ENCODE results near the gene CPPED1.

CPPED1 gene

GRCh38 chr16:12764813-12765488, 38.7 kb downstream of the CPPED1 start:
- no peak for DNase-seq

GRCh38 chr16:12763517-12763916, 40.2 kb downstream of the CPPED1 start:
- no peak for DNase-seq

DNA sequence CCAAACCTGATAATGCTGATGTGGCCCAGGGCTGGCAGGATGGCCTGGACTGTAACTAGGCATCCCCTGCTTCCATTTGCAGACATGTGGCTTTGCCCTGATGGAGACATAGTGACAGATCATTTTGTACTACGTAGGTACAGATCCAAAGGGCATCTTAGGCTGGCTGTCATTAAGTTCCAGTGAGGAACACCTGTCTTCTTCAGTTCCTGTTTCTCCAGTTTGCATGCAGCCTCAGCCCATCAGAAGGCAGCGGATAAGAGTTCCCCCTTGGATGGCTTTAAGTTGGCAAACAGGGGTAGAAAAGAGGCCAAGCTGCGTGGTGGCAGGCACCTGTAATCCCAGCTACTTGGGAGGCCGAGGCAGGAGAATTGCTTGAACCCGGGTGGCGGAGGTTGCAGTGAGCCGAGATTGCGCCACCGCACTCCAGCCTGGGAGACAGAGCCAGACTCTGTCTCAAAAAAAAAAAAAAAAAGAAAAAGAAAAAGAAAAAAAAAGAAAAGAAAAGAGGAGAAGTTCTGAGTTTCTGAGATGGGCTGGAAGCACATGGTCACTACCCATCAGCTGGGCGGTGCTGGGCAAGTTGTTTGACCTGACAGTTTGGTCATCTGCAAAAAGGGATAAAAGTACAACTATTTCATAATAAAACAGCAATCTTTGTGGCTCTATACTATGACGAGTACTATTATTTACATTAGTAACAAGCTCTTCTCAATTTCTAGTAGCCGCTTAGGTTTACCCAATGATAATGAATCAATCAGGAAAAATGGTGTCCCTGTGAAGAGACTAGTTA, 42.7 kb downstream of the CPPED1 start:
- DNase-seq, result no peak

GRCh38 chr16:12758670-12759558, 44.8 kb downstream of the CPPED1 start:
- no peak for DNase-seq

DNA sequence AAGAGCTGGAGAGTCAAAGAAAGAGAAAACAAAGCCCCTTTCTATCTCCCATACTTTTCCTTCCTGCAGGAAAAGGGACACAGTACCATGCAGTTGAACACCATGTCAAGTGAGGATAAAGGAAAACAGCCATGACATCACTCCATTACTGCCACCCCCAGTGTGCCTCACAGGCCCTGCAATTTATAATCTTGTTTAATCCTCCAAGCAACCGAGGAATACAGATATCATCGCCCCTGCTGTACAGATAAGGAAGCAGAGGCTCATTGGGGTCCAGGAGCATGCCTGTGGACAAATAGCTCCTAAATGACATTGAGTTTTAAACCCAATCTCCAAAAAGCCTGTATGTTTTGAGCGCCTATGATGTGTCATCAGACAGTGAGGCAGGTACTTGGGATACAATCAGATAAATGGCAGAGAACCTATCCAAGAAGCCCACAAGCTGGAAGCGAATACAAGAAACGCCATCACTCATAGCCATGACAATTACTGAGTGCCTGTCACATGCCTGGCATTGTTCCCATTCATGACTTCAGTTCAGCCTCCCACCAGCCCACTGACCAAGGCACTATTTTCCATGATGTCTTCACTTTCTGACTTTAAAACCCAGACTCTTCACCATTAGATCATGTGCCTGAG, 45.5 kb downstream of the CPPED1 start:
- no peak for DNase-seq

DNA sequence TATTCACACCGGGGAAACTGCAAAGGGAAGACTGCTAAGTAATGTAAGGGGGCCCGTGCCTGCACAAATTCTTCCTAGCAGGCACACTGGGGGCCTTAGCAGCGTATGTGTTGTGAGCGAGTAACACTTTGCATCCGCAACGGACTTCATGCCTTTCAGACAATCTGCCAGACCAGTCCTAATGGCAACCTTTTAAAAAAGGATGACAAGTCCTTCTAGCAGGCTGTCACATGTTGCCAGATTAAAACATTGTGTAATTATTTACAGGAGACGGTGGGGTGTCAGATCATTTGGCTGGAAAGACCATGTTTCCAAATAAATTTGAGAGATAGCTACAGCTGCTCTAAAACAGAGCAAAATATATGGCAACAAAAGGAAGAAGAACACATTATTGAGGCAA, 46.1 kb downstream of the CPPED1 start:
- DNase-seq, result no peak

DNA sequence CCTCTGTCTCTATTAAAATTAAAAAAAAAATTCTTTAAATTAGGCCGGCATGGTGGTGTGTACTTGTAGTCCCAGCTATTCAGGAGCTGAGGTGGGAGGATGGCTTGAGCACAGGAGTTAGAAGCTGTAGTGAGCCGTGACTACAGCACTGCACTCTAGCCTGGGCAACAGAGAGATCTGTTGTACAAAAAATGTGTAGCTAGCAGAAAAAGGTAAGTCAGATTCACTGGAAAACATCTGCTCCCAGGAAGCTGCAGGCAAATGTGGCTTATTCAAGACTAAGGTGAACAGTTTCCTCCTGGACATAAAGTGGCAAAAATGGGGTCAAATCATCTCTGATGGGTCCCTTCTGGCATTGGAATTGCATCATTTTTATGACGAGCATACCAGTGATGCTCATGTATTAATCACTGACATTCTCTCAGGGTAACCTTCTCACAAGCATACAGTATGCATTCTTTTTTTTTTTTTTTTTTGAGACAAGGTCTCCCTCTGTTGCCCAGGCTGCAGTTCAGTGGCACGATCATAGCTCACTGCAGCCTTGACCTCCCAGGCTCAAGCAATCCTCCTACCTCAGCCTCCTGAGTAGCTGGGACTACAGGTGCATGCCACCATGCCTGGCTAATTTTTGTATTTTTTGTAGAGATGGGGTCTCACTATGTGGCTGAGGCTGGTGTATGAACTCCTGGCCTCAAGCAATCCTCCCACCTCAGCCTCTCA, 48.7 kb downstream of the CPPED1 start:
- DNase-seq, result peak; percentile 22

DNA sequence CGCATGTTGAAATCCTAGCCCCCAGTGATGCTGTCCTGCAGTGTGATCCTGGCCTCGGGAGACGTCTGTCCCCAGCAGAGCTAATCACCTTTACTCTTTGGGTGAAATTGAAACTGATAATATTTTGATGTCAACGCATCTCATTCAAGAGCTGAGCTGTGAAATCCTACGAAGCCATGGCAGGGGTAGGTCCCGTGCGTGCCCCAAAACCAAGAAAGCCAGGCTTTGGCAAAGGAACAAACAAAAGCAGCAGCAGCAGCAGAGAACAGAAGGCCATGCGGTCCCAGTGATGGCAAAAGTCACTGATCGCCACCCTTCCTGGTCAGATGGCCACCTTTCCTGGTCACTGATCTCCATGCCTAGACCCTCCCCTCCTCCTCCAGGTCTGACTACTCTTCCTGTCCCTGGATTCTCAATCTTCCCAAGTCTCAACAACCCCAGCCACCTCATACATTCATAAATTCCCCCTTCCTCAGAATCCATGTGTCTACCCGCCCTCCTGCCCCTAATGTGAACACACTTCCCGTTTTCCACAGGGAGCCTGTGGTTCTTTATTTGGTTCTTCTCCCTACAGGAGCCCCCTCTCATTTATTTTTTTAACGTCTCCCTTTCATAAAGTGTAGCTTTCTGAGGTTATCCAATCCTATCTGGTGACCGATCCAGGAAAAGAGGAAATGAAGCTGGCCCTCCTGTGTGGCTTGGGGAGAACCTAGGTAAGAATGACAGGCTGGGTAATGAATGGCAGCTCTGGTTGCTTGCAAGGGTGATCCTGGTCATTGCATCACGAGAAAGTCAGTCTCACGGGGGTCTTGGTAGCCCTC, 50.3 kb downstream of the CPPED1 start:
- DNase-seq, result no peak

- DNase-seq, result no peak
These were observed 51.5 kb downstream of the CPPED1 start for GRCh38 chr16:12752159-12752558.

DNA sequence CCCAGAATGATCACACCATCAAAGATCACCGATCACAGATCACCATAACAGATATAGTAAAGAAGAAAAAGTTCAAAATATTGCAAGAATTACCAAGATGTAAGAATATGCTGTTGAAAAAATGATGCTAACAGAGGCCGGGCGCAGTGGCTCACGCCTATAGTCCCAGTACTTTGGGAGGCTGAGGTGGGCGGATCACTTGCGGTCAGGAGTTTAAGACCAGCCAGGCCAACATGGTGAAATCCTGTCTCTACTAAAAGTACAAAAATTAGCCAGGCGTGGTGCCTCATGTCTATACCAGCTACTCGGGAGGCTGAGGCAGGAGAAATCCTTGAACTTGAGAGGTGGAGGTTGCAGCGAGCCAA, 53.2 kb downstream of the CPPED1 start:
- DNase-seq, result no peak

DNA sequence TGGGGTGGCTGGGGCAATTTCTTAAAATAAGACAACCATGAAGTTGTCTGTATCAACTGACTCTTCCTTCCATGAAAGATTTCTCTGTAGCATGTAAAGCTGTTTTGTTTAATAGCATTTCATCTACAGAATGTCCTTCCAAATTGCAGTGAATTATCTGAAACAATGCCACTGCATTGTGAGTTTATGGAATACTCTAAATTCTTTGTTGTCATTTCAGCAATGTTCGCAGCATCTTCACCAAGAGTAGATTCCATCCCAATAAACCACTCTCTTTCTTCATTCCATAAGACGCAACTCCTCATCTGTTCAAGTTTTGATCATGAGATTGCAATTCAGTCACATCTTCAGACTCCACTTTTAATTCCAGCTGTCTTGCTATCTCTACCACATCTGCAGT, 54.6 kb downstream of the CPPED1 start:
- no peak for DNase-seq

- DNase-seq, result no peak
These were observed 55.9 kb downstream of the CPPED1 start for GRCh38 chr16:12747827-12748226.

DNA sequence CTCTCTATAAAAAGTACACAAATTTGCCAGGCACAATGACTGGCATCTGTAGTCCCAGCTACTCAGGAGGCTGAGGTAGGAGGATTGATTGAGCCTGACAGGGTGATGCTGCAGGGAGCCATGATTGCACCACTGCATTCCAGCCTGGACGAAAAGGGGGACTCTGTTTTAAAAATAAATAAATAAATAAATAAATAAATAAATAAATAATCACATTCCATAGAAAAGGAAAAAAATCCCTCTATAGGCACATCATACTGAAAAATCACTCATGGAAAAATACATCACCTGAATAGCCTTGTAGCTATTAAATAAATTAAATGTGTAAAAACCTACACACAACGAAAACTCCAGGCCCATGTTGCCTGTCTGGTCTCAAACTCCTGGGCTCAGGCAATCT, 56.4 kb downstream of the CPPED1 start:
- no peak for DNase-seq

- no peak for DNase-seq
These were observed 58.8 kb downstream of the CPPED1 start for GRCh38 chr16:12744860-12745259.

GRCh38 chr16:12742741-12743140, 60.9 kb downstream of the CPPED1 start:
- no peak for DNase-seq

- DNase-seq, result no peak
These were observed 62.6 kb downstream of the CPPED1 start for GRCh38 chr16:12740986-12741610.

DNA sequence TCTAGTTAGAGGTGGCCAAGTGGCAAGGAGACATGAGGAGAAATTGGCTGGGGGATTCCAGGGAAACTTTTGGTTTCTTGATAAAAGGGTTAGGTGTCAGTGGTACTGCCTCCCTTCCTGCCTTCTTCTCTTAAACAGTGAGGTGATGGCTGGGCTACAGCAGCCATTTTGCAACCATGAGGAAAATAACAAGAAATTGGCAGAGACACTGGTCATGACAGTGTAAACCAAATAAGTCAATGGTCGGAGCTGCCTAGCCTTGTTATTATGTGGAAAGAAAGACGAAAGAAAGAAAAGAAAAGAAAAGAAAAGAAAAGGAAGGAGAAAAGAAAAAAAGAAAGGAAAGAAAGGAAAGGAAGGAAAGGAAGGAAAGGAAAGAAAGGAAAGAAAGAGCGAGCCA, 63.9 kb downstream of the CPPED1 start:
- no peak for DNase-seq

GRCh38 chr16:12737563-12737962, 66.1 kb downstream of the CPPED1 start:
- no peak for DNase-seq

DNA sequence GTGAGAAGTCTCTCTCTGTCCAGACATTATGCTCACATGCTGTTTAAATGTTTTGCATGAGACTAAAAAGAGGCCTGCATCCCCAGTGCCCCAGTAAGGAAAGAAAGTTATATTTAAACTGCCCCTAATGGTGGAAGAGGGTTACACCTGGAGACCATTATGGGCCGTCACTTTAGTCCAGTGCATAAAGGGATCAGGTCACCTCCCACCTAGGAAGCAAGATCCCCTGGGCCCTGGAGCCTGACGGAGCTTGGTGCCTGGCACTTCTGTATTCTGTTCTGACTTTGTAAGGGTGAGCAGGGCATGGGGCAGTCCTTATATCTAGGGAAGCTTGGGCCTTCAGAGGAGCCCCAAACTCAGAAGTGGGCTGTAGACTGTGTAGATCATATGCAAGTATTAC, 67.9 kb downstream of the CPPED1 start:
- no peak for DNase-seq

GRCh38 chr16:12732600-12732999, 71.1 kb downstream of the CPPED1 start:
- no peak for DNase-seq

- peak; percentile 83 for DNase-seq
These were observed 74.2 kb downstream of the CPPED1 start for GRCh38 chr16:12729448-12729847.
